Heart right ventricle (tissue), 16 donors: ENCODE data around the gene RADX. TPM values are rescaled to one million over a fixed set of nuclear protein-coding genes. Genes with fewer than 3 reads are reported as not detected.

ENCODE experiments used
- ATAC-seq, 8 donors: fragments of 200-7000 bp; cut with Tn5 transposase; one replicate each; pipeline ENCODE4 v1.9.1; 2020; ENCODE audit warnings: mild to moderate bottlenecking in 8 of 8, moderate library complexity in 8 of 8, moderate number of reproducible peaks in 1 of 8
- DNase-seq, 2 donors: peaks; one replicate each; pipeline ENCODE4 v3.0.0-alpha.2; 2020
- H3K27ac ChIP-seq, 10 donors: fragments of 200-600 bp; sonication (generic) in 2 of 10; one replicate each; pipeline versions ENCODE4 v1.5.0 to v1.8.0; 2020 to 2022; ENCODE audit warnings: mild to moderate bottlenecking in 3 of 10
- H3K27me3 ChIP-seq, 7 donors: fragments of 200-600 bp; one replicate each; pipeline ENCODE4 v1.8.0; 2021 to 2022; ENCODE audit warnings: mild to moderate bottlenecking in 2 of 7
- H3K36me3 ChIP-seq, 9 donors: fragments of 200-600 bp; sonication (generic) in 1 of 9; one replicate each; pipeline versions ENCODE4 v1.5.0 to v1.8.0; 2020 to 2022; ENCODE audit warnings: mild to moderate bottlenecking in 2 of 9
- H3K4me1 ChIP-seq, 9 donors: fragments of 200-600 bp; sonication (generic) in 1 of 9; one replicate each; pipeline versions ENCODE4 v1.5.0 to v1.8.0; 2020 to 2022; ENCODE audit warnings: mild to moderate bottlenecking in 4 of 9
- H3K4me3 ChIP-seq, 10 donors: fragments of 200-600 bp; sonication (generic) in 2 of 10; one replicate each; pipeline versions ENCODE4 v1.5.0 to v1.8.0; 2020 to 2022; ENCODE audit warnings: mild to moderate bottlenecking in 7 of 10, moderate library complexity in 2 of 10
- H3K9me3 ChIP-seq, 11 donors: fragments of 200-600 bp in 10 of 11; sonication (generic) in 2 of 11; one replicate each; pipeline versions ENCODE4 v1.5.0 to v1.8.0; 2013 to 2022; ENCODE audit warnings: mild to moderate bottlenecking in 2 of 11, control low read depth in 1 of 11, moderate library complexity in 1 of 11
- CTCF ChIP-seq, 9 donors: fragments of 200-600 bp; sonication (generic) in 2 of 9; IDR thresholded peaks; one replicate each; pipeline versions ENCODE4 v1.5.0 to v1.8.0; 2021 to 2022; ENCODE audit warnings: antibody characterized with exemption in 9 of 9, mild to moderate bottlenecking in 5 of 9, moderate library complexity in 1 of 9
- WGBS, 2 donors: extraction: QIAGEN DNeasy Blood & Tissue Kit; methylation state at CpG; one replicate each; pipeline ENCODE4 v1.1.7; 2013; ENCODE audit warnings: inconsistent platforms in 1 of 2; 5-methylcytosine and 5-hydroxymethylcytosine counted together
- intact Hi-C, 10 donors: fragments of 100-400 bp; cut with DNase I; formaldehyde crosslinking; loops; one replicate each; pipeline versions ENCODE4 v1.11.1 to v1.14.2; 2022
- polyA plus RNA-seq, 2 donors: library from polyadenylated mRNA; stranded (reverse); fragments of 200-250 nt; gene quantifications; one replicate each; pipeline ENCODE4 v1.2.3, GENCODE V29; 2013
- total RNA-seq, 10 donors: library from RNA; stranded (reverse); fragmentation: NEBNext Ultra II Directional in 3 of 10; extraction: Animal tissue kit (Norgen Biotek cat#: 25700) in 3 of 10; gene quantifications; one replicate each; pipeline versions ENCODE4 v1.2.1 to v1.2.4, GENCODE V29; 2021 to 2023
- donor health status: Arrhythmogenic right ventricular cardiomyopathy.
- donor health status: ischemic (EF 13 %, LVEDD 7.1; RV severe dilation, severe dysfunction).
- donor health status: healthy with polysubstance abuse.
- donor health status: DM: no; HTN: yes; CAD: no.
- donor health status: DM: no; HTN: no; CAD: no.
- donor health status: ischemic (EF 25% LVEDD 6.9; RV normal size, moderate dysfunction).
- donor health status: ischemic (EF 25% LVEDD 5.7; RV mildly dilated, moderate dysfunction).
- donor health status: healthy.
- donor health status: DM: yes; HTN: yes; CAD: no.
- donor health status: Ischemic cardiomyopathy.
- donor health status: ischemic (EF 35%, LVEDD 5.7; RV mildly dilated, moderate dysfunction).
- donor health status: nonischemic (EF 11% LVEDD 7.7; RV severe dilation, severe dysfunction).
- donor health status: DM: yes; HTN: yes; CAD: no.
- donor health status: PGD.
- donor health status: ischemic (EF 29% LVEDD 5.4; RV normal size, mild dysfunction).
- donor health status: nonischemic (EF 23%, LVEDD 6.1; RV moderate dilation, normal function).

Gene RADX
- total and polyA plus RNA-seq, 12 donors, result 0.65 to 3.7 (median 1.2) TPM

GRCh38 chrX:106711375-106711774 lies 99.6 kb downstream of the RADX start:
- ATAC-seq (no peak), DNase-seq (no peak)
- H3K4me1 ChIP-seq, result no peaks in the 10 kb centered on the region
- H3K27ac ChIP-seq, result no peak overlapping the region
- TF ChIP-seq CTCF (IDR thresholded peaks at IDR 0.05), result no peak
- peaks cover 0 to 62% (median 0%) of the 10 kb centered on the region in 7 donors for H3K27me3 ChIP-seq
- intact Hi-C loops, result no loop called here
- no peaks in the 10 kb centered on the region for H3K36me3 ChIP-seq
- H3K4me3 ChIP-seq, result no peak overlapping the region
- WGBS, 2 donors, result 83 to 91% methylated on average over 4 of the region's 4 CpGs
- no peaks in the 10 kb centered on the region for H3K9me3 ChIP-seq

- Histone ChIP-seq H3K4me1 (no peaks in the 10 kb centered on the region), H3K27ac (no peak overlapping the region), H3K27me3 (peaks cover 0 to 67% (median 0%) of the 10 kb centered on the region in 7 donors), H3K4me3 (no peak overlapping the region), H3K36me3 (no peaks in the 10 kb centered on the region), H3K9me3 (no peaks in the 10 kb centered on the region)
- DNase-seq (no peak), ATAC-seq (no peak)
- WGBS, 2 donors, result 41 to 76% methylated on average over 1 of the region's 1 CpG
- intact Hi-C loops, result no loop called here
- TF ChIP-seq CTCF (IDR thresholded peaks at IDR 0.05), result no peak
Observed at GRCh38 chrX:106716004-106716403, 104.2 kb downstream of the RADX start.

GRCh38 chrX:106716463-106716862 lies 104.7 kb downstream of the RADX start:
- H3K27me3 ChIP-seq, result peaks cover 0 to 67% (median 0%) of the 10 kb centered on the region in 7 donors
- ATAC-seq (no peak), DNase-seq (no peak)
- no peaks in the 10 kb centered on the region for H3K4me1 ChIP-seq
- H3K9me3 ChIP-seq, result no peaks in the 10 kb centered on the region
- TF ChIP-seq CTCF (IDR thresholded peaks at IDR 0.05), result no peak
- intact Hi-C loops, result no loop called here
- H3K4me3 ChIP-seq, result no peak overlapping the region
- H3K36me3 ChIP-seq, result no peaks in the 10 kb centered on the region
- 42 to 47% methylated on average over 1 of the region's 1 CpG for WGBS, 2 donors
- H3K27ac ChIP-seq, result no peak overlapping the region

GRCh38 chrX:106718709-106719108 lies 106.9 kb downstream of the RADX start:
- H3K36me3 ChIP-seq, result no peaks in the 10 kb centered on the region
- H3K27me3 ChIP-seq, result peaks cover 0 to 63% (median 0%) of the 10 kb centered on the region in 7 donors
- H3K9me3 ChIP-seq, result no peaks in the 10 kb centered on the region
- intact Hi-C loops, result no loop called here
- 72 to 82% methylated on average over 4 of the region's 4 CpGs for WGBS, 2 donors
- no peak for TF ChIP-seq CTCF (IDR thresholded peaks at IDR 0.05)
- no peak overlapping the region for H3K27ac ChIP-seq
- H3K4me1 ChIP-seq, result no peaks in the 10 kb centered on the region
- H3K4me3 ChIP-seq, result no peak overlapping the region
- ATAC-seq (no peak), DNase-seq (no peak)
